Activated T-helper 1 cell treated with Interleukin-2 at 50 U/mL for 16 hours (primary cell): ENCODE results near the gene STX10.

Source experiments
- DNase-seq: peaks from one replicate; pipeline ENCODE4 v3.0.0-alpha.2; 2020; ENCODE audit warnings: low read depth

The STX10 gene

GRCh38 chr19:13119627-13120026 lies 30.5 kb downstream of the STX10 start:
- DNase-seq: no peak

GRCh38 chr19:13118424-13119193 lies 31.6 kb downstream of the STX10 start:
- DNase-seq: no peak

GRCh38 chr19:13117772-13118423 lies 32.3 kb downstream of the STX10 start, which contains the start of gene NACC1:
TSS of gene NACC1 (plus strand) at chr19:13118264. CDS start at chr19:13135208, 16,944 bp downstream.
- DNase-seq: peak; percentile 85

GRCh38 chr19:13117176-13117771 lies 32.9 kb downstream of the STX10 start:
- DNase-seq: no peak

- DNase-seq: peak; percentile 72
These were observed 33.6 kb downstream of the STX10 start, which contains the start of gene TRMT1 for GRCh38 chr19:13116282-13117175. TSS of gene TRMT1 (minus strand) at chr19:13116740. CDS start at chr19:13116399, 341 bp downstream.

- DNase-seq: no peak
These were observed 34.3 kb downstream of the STX10 start for GRCh38 chr19:13115936-13116281.

GRCh38 chr19:13112555-13112954 lies 37.6 kb downstream of the STX10 start:
- no peak for DNase-seq

- DNase-seq: no peak
These were observed 40.0 kb downstream of the STX10 start for GRCh38 chr19:13110099-13110610.

- no peak for DNase-seq
These were observed 40.6 kb downstream of the STX10 start for GRCh38 chr19:13109361-13110098.

GRCh38 chr19:13104848-13105711 lies 45.1 kb downstream of the STX10 start:
- no peak for DNase-seq

- peak; percentile 55 for DNase-seq
These were observed 45.8 kb downstream of the STX10 start for GRCh38 chr19:13104360-13104847.

- no peak for DNase-seq
These were observed 46.4 kb downstream of the STX10 start for GRCh38 chr19:13103581-13104359.

- no peak for DNase-seq
These were observed 47.3 kb downstream of the STX10 start, which contains the start of gene LYL1 for GRCh38 chr19:13102666-13103580. TSS of gene LYL1 (minus strand) at chr19:13102858. CDS start at chr19:13101171, 1,687 bp downstream.

- DNase-seq: no peak
These were observed 47.8 kb downstream of the STX10 start for GRCh38 chr19:13102416-13102665.

GRCh38 chr19:13101590-13102415 lies 48.4 kb downstream of the STX10 start:
- DNase-seq: no peak

- DNase-seq: no peak
These were observed 49.2 kb downstream of the STX10 start for GRCh38 chr19:13100841-13101589.
